Stimulated activated CD8-positive, alpha-beta memory T cell treated with anti-CD3 and anti-CD28 coated beads, Interleukin-12 subunit alpha, Interleukin-12 subunit beta, amount 100 ng/mL, for 24 hours (primary cell): ENCODE results near the gene PPP1R16B.
"Not testable (repeated sequence)": the region's sequence is repeated elsewhere in the genome, so short reads cannot be mapped to it uniquely, and the experiment has no call there.

Source experiments
- DNase-seq: peaks from one replicate; pipeline ENCODE4 v3.0.0-alpha.2; 2020; ENCODE audit errors: extremely low read depth

Gene PPP1R16B

DNA sequence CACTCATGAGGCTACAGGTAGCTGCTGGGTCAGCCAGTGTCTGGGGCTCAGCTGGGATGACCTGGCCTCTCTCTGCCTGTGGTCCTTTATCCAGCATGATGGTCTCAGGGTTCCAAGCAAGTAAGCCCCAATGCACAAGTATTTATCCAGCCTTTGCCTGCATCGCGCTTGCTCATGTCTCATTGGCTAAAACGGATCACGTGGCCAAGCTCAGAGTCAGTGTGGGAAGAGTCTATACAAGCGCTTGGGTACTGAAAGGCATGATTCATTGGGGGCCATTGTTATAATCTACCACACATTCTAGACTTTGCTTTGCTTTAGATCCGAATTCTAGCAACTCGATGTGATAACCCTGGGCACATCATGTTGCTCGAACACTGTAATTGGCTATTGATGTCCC is 48.3 kb downstream of the PPP1R16B start:
- no peak for DNase-seq

DNA sequence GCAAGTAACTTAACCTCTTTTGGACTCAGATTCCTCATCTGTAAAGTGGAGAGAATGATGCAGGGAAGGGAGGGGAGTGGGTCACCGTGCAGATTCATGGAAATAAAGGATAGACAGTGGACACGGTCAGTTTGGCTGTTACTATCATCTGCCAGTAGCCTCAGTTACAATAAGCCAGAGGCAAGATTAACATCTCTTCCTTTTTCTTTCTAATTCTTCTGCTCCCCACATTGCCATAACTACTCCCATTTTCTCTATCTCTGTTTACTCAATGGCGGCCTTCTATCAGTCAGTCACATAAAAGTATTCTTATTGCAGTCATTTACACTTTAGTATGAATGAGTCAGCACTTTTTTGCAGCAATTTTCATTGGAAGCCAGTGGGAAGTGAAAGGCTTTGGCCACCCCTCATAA is 49.2 kb downstream of the PPP1R16B start:
- no peak for DNase-seq

DNA sequence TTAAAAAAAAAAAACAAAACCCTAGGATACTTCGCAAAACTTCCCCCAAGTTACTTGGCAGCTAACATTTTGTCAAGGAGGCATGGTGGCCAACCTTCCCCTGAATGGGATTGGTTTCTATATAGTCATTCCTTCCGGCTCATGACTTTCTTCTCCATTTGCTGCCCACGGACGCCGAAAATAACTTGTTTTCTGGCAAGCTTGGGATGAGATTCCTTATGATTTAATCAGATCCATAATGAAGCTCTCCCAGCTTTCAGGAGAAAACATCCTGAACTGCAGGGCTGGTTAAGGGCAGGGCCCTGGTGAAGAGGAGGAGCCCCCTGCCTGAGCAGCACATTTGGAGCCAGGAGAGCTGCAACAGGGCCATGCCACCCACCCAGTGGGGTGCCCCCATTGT is 49.9 kb downstream of the PPP1R16B start:
- DNase-seq, result no peak

DNA sequence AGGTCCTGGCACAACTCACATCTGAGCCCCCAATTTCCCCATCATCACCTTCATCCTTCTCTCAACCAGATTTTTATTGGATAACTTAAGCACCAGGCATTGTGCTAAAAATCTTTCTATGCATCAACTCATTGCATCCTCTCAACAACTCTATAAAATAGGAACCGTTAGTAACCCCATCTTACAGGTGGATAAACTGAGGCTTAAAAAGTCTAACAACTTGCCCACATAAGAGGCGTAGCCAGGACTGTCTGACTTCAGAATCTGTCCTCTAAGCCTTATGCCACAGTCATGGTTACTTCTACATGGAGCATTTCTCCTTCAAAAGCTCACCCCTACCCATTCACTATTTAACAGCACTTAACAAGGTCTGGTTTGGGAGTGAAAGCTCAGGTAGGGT is 51.1 kb downstream of the PPP1R16B start:
- no peak for DNase-seq

DNA sequence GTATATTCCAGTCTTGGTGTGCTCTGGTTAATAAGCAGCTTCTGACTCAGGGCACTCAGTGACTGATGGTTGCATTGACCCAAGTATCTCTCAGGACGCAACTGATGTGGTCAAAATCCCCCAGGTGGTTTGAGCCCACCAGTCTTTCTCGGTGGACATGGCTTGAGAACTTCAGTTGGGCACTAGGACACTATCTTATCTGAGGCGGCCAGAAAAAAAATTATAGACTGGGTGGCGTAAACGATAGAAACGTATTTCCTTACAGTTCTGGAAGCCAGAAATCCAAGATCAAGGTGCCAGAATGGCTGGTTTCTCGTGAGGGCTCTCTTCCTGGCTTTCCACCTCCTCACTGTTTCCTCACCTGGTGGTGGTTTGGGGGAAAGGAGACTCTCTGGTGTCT is 52.2 kb downstream of the PPP1R16B start:
- DNase-seq, result no peak

DNA sequence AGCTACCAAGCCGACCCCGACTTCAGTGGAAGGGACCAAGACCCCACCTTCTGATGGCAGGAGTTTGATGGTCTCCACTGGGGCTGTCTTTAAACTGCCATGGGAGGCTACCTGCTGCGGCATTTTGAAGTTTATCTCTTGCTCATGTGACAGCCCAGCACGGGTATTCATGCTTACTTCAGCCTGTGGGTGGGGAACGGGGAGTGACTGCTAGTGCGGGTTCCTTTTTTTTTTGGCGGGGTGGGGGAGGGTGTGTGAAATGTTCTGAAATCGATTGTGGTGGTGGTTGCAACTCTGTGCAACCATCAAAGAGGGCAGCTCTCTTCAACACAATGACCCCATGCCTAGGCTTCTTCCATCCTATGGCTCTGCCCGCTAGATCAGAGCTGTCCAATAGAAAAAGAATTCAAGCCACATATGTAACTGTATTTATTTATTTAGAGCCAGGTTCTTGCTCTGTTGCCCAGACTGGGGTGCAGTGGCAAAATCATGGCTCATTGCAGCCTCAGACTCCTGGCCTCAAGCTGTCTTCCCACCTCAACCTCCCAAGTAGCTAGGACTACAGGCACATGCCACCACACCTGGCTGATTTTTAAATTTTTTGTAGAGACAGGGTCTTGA is 53.7 kb downstream of the PPP1R16B start:
- no peak for DNase-seq

DNA sequence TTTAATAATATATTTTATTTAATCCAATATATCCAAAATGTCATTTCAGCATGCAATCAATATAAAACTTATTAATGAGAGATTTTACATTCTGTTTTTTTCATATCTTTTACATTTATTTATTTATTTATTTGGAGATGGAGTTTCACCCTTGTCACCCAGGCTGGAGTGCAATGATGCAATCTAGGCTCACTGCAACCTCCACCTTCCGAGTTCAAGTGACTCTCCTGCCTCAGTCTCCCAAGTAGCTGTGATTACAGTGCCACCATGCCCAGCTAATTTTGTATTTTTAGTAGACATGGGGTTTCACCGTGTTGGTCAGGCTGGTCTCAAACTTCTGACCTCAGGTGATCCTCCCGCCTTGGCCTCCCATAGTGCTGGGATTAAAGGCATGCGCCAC is 54.4 kb downstream of the PPP1R16B start:
- not testable (repeated sequence) for DNase-seq

DNA sequence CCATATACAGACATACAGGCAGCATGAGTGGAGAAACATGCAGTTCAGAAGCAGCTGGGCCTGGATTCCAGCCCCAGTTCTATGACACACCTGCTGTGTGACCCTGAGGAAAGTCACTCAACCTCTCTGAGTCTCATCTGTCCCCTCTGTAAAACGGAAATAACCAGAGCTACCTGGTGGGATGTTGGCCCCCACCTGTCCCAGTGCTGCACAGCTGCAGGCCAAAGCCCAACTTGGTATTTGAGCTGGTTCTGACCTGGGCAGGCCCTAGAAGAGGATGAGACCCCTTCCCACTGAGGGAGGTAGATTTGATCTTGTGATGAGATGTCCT is 55.5 kb downstream of the PPP1R16B start:
- DNase-seq, result no peak

DNA sequence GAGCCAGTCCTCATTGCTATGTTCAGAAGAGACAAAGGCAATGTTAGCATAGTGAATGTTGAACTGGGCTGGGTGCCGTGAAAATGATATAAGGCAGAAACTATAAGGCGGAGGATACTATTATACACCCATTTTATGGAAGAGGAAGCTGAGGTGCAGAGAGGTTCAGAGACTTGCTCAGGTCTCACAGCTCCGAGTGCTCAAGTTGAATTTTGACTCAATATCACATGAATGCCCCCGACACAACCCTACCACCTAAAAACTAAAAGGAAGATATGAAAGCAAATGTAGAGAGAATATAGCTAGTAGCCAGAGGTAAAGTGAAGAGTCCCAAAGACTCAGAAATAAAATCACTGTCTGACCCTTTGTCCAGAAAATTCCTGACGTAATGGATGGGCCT is 56.7 kb downstream of the PPP1R16B start:
- DNase-seq, result no peak

DNA sequence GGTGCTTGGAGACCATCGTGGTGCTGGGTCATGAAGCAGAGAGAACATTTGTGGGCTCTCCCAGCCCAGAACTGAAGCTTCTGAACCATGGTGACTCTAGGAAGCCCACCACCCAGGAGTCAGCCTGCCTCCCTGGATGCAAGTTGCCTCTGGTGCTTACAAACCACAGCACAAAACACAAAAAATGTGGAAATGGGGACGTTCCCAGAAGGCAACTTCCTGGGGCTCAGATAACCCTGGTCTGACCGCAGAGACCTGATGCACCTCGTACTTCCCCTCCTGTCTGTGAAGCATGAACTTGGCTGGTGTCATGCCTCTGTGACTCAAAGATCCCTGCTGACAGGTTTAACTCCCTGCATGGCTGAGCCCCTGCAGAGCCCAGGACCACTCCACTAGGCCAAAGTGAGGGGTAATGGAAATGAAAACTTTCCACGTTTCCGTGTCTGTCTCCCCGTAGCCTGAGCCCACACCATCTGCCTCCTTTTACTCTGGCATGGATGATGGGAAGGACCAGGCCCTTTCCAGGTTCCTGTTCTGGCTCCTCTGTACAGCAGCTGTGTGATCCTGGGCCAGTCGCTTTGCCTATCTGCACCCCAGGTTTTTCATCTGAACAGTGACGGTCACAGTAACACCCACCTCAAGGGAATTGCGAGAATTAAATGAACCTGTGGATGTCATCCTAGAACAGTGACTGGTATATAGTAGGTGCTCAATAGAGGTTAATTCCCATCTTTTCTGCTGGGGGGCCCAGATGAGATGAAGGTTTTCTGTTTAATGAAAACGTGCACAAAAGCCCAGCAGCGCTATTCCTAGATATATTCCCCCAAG is 57.7 kb downstream of the PPP1R16B start:
- no peak for DNase-seq

DNA sequence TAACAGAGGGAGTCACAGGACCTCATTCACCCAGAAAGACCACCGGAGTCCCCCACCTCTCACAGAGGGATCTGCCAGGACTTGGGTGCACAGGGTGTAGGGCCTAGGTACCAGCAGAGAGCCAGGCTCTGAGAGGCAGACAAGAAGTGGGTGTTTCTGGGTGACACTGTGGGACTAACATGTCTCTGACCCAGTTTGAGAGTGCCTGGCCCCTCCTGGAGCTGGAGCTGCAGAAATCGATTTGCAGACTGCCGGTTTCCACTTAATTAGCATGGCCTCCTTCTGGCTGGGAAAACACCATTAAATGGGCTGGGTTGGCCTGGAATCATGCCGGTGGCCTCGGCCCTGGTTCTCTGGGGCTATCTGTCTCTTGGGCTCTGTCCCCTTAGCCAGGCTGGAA is 59.2 kb downstream of the PPP1R16B start:
- no peak for DNase-seq

DNA sequence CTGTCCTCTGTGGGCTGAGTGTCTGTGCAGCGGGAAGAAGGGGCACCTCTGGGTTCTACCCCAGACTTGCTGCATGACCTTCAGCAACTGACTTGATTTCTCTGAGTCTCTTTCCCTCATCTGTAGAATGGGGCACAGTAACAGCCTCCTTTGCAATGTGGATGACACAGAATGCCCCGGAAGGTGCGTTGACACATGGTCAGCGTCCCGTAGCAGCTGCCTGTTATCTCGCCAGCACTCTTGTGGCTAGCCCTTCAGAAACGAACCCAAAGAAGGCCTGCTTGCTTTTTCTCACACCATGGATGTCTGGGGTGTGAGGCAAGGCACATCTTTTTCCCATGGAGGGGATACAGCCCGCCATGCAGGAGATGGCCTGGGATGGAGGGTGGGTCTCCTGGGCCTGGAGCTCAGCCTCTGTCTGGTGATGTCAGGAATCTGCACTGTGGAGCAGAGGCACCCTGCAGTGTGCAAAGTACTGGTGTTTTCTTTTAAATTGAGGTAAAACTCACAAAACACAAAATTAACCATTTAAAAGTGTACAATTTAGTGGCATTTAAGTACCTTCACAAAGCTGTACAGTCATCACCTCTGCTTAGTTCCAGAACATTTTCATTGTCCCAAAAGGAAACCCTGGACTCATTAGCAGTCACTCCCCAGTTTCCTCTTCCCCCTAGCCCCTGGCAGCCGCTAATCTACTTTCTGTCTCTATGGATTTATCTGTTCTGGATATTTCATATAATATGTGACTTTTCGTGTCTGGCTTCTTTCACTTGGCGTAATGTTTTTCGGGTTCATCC is 61.0 kb downstream of the PPP1R16B start:
- DNase-seq, result no peak

DNA sequence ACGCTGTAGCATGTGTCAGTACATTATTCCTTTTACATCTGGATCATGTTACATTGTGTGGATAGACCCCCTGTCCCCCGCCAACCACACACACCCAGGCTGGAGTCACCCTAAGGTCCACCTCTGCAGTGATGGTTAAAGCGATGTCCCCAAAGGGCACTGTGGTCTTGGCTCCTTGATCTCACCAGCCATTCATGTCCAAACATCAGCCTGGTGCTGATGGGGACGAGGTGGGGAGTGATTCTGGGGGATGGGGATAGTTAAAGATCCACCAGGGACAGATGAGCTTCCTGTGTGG is 61.5 kb downstream of the PPP1R16B start:
- DNase-seq, result no peak

DNA sequence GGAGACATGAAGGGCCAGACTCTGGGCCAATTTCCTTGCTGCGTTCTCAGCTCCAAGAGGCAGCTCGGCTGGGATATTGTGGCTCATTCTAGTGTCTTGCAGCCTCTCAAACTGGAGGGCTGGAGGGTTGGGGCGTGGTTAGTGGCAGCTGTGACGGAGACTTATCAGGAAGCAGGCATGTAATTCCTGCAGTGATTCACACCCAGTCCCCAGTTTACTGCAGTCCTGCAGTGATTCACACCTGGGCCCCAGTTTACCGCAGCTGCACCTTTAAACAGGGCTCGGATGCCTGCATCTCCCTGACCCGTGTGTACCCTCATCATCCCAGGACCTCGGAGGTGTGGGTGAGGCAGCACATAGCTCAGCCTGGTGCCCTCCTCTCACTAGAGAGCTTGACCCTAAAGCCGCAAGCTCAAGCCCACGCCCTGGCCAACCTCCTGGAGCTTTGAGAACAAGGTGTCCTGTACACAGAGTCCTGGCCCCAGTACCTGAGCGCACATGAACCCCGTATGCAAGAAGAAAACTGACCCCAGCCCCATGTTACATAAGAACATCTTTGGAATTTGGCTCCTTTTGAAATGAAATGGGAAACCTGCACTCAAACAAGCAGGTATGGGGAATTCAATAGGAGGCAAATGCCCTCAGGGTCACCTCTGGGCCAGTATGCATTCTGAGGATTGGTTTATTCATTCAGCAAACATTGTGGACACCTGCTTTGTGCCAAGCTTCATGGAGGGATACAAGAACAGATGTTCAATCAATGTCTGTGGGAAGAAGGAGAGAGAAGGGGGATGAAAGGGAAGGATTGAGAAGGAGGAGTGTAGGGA is 65.4 kb downstream of the PPP1R16B start:
- no peak for DNase-seq

DNA sequence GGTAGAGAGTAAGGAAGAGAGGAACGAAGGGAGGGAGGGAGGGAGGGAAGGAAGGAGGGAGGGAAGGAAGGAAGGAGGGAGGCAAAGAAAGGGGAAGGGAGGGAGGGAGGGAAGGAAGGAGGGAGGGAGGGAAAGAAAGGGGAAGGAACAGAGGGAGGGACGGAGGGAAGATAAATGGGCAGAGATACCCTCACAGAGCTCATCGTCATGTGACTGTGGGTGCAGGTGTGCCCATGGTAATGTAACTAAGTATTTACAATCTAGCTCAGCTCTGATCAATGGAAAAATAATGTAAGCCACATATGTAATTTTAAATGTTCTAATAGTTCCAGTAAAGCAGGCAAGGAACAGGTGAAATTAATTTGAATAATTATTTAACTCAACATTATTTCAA is 66.1 kb downstream of the PPP1R16B start:
- DNase-seq, result no peak

DNA sequence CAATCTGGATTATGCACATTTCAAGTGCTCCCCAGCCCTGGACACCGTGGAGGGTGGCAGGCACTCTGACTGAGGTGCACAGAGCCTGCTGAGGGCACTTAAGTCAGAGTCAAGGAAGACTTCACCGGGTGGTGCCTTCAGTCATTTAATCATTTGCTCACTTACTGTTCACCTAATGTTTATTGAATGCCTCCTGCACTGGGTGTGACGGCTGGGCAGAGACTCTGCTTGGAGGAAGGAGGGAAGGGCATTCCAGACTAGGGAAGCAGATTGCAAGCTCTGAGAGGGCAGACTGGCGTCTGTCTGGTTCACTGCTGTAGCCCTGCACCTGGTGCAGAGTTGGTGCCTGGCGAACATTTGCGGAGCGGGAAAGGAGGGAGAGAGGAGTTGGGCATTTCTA is 66.5 kb downstream of the PPP1R16B start:
- DNase-seq, result no peak

DNA sequence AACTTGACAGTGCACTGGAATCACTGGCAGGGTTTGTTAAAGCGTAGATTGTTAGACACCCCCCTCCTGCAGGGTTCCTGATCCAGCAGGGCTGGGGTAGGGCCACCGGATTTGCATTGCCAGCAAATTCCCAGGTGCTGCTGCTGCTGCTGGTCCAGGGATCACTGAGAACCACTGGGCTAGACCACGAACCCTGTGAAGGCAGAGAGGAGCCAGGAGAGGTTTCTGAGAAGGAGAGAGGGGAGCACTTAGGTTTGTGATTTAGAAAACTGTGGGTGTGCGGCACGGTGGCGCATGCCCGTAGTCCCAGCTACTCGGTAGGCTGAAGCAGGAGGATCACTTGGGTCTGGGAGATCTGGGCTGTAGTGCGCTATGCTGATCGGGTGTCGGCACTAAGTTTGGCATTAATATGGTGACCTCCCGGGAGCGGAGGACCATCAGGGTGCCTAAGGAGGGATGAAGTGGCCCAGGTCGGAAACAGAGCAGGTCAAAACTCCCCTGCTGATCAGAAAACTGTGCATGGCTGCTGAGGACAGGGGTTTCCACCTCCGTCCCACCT is 67.1 kb downstream of the PPP1R16B start:
- DNase-seq, result no peak

DNA sequence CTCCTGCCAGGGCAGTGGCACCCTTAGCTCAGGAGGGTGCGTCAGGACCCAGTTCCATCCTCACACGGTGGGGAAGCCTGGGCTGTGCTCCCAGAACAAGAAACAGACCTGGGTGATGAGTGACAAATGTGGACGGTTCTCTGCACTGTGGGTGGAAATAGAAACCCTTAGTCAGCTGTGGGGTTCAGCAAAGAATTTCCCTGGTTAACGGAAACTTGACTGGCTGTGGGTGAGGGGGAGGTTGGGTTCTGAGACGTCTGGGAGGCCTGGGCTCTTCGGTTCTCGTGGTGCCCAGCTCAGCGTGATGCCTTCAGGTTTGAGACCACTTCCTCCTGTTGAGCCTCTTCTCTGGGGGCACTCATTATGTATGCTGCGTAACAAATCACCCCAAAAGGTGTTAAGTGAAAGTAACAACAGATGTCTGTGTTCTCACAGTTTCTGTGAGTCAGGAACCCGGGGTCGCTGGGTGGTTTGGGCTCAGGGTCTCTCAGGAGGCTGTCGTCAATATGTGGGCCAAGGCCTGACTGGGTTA is 67.6 kb downstream of the PPP1R16B start:
- peak; percentile 75 for DNase-seq

DNA sequence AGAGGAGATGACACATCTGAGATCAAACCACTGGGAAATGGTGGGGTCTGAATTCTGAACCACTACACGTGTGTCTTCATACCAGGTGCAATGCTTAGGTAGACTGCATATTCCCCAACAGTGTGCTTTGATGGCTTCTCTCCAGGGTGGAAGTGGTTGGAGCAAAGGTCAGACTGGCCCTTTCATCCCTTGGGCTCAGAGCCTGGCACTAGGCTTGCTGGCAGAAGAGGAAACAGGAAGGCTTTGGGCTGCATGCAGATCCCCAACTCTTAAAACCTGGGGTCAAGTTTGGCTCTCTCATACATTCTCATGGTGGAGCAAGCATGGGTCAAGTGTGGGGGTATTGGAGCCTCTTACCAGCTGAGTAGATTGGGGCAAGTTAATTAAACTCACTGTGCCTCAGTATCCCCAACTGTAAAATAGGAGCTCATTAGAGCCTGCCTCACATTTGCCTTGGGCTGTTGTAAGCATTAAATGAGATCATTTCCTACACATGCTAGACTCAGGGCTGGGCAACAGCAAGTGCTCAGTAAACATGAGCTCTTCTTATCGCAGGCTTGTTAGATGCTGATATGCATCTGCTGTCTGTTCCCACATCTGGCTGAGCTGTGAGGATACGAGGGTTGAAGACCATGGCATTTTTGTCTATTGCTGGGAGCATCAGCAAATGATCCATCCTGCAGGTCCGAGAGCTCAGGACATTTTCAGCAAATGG is 69.1 kb downstream of the PPP1R16B start:
- no peak for DNase-seq

DNA sequence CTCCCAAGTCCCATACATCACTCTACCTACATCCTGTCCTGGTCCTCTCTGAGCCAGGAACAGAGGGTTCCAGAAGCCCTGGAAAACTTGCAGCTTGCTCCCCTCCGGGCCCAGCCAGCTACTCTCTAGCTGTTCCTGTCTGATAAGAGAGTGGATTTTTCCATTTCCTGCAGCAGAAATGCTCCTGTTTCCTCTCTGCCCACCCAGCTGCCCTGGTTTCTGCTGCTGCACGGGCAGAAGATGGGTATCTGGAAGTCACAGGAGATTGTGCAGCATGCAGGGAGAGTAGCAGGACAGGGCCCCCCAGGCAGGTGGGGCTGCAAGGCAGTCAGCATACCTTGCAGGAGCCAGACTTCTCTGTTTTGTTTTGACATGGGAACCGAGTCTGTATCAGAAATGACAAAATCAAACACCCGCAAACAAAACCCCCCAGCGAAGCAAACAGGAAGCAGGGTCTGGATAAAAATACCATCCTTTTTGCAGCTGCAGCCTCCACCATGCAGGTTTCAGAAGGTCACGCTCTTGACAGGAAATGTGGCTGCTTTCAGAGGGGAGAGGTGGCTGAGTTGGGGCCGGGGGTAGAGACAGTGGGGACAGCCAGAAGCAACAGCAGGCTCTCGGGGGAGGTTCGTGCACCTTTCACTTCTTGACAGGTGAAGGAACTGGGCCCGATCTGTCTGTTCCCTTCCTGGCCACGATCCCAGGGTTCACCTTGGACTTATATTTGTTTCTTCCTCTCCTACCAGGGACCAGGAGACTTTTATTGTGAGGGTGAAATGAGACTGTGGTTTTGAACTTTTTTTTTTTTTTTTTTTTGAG is 69.9 kb downstream of the PPP1R16B start:
- no peak for DNase-seq
